ENCODE data around the gene C1S. TPM values are rescaled to one million over a fixed set of nuclear protein-coding genes. Genes with fewer than 3 reads are reported as not detected.

The C1S gene
- total and polyA plus RNA-seq, 2 donors (not counting 3 experiments of a cell fraction or from before 2014, with no cell fraction given) = 0.32 to 0.38 TPM

GRCh38 chr12:7026854-7027253 lies 33.7 kb upstream of the C1S start:
- CTCF ChIA-PET = interaction anchor here (2.3 kb wide), 1 partner anchor 10 kb away, joined by 6 read pairs; no protein-coding TSS in a partner anchor
- no peaks in the 10 kb centered on the region for H3K4me1 ChIP-seq (ENCODE audit: control insufficient read depth, extremely low read depth, insufficient read depth, low read length)
- no peak overlapping the region for H3K27ac ChIP-seq (ENCODE audit: insufficient read depth, low read depth, low read length)
- H3K9me1 ChIP-seq (replicated peaks; ENCODE audit: control insufficient read depth, extremely low read depth, insufficient read depth, low read length) = no peaks in the 10 kb centered on the region
- DNase-seq (ENCODE audit: low read depth, low spot score) (no peak), FAIRE-seq (no peak)
- intact Hi-C loops (cut with micrococcal nuclease) = no loop called here
- H3K4me2 ChIP-seq (ENCODE audit: insufficient read depth, low read length) = no peak overlapping the region
- BruUV-seq (replicated peaks) = no TSS peak
- H3K36me3 ChIP-seq (ENCODE audit: control insufficient read depth in 2 of 2, extremely low read depth in 1 of 2, insufficient read depth in 2 of 2, low read length in 2 of 2) = no peaks in the 10 kb centered on the region
- H4K20me1 ChIP-seq (replicated peaks; ENCODE audit: control insufficient read depth, extremely low read depth, insufficient read depth, low read length) = no peaks in the 10 kb centered on the region
- no peak overlapping the region for H3K4me3 ChIP-seq (replicated peaks in 1 of 3; ENCODE audit: insufficient read depth in 1 of 3, low read depth in 1 of 3, low read length in 3 of 3)
- no peak for TF ChIP-seq EZH2 (IDR thresholded peaks at IDR 0.05; ENCODE audit: borderline replicate concordance, low read depth, low read length, severe bottlenecking)
- no peak for TF ChIP-seq FOS (IDR thresholded peaks at IDR 0.05; ENCODE audit: borderline replicate concordance, insufficient read depth, low read length)
- no peak for TF ChIP-seq POLR2A (IDR thresholded peaks at IDR 0.05; ENCODE audit: low read depth, low read length)
- TF ChIP-seq MAX (IDR thresholded peaks at IDR 0.05; ENCODE audit: insufficient read depth, insufficient read length) = no peak
- TF ChIP-seq CTCF (IDR thresholded peaks at IDR 0.05; ENCODE audit: extremely low read depth in 1 of 2, insufficient read depth in 1 of 2, low read depth in 1 of 2, low read length in 2 of 2) = no peak
- TF ChIP-seq MYC (IDR thresholded peaks at IDR 0.05; ENCODE audit: low read depth, low read length) = no peak
- TF ChIP-seq GATA2 (IDR thresholded peaks at IDR 0.05; ENCODE audit: insufficient read depth, insufficient read length, low read depth, low read length) = no peak
- TF ChIP-seq POLR2AphosphoS5 (IDR thresholded peaks at IDR 0.05; ENCODE audit: insufficient read depth, low read depth, low read length) = no peak
- no peak for TF ChIP-seq JUN (IDR thresholded peaks at IDR 0.05; ENCODE audit: borderline replicate concordance, insufficient read depth, insufficient read length, low read depth)
- H3K9me3 ChIP-seq (replicated peaks; ENCODE audit: control insufficient read depth, insufficient read depth, low read length) = no peaks in the 10 kb centered on the region
- POLR2A ChIA-PET = no interaction called here
- no peak overlapping the region for H2AFZ ChIP-seq (ENCODE audit: low read depth, low read length)
- no peaks in the 10 kb centered on the region for H3K79me2 ChIP-seq (ENCODE audit: control insufficient read depth, insufficient read depth, low read length)
- no peaks in the 10 kb centered on the region for H3K27me3 ChIP-seq (ENCODE audit: control insufficient read depth in 2 of 2, insufficient read depth in 2 of 2, low read length in 2 of 2)
- dilution Hi-C loops (cut with MboI; ENCODE audit: extremely low pct_ligation_motif_present, low sequenced_read_pairs) = no loop called here
- no peak overlapping the region for H3K9ac ChIP-seq (replicated peaks; ENCODE audit: extremely low read depth, insufficient read depth, low read length)

All from endothelial cell of umbilical vein (primary cell).